ENCODE results near the gene DISP3. TPM values are rescaled to one million over a fixed set of nuclear protein-coding genes. Genes with fewer than 3 reads are reported as not detected.

Gene DISP3
- polyA plus RNA-seq, 1 experiment = 0.02 TPM

GRCh38 chr1:11529763-11530730 lies 51.1 kb downstream of the DISP3 start:
- ChIA-PET CTCF (no interaction called here), POLR2A (no interaction called here)
- Histone ChIP-seq H3K27me3 (ENCODE audit: control insufficient read depth, insufficient read depth, low read length) (no peaks in the 10 kb centered on the region), H3K27ac (ENCODE audit: low read depth, low read length) (no peak overlapping the region), H3K4me3 (ENCODE audit: low read depth, low read length) (no peak overlapping the region), H3K9me3 (ENCODE audit: control insufficient read depth, insufficient read depth, low read length) (no peaks in the 10 kb centered on the region; the same call in 1 of the 2 replicates)
- no peak for TF ChIP-seq CTCF (IDR thresholded peaks at IDR 0.05; ENCODE audit: low read depth, low read length)
- DNase-seq (ENCODE audit: low read depth, low spot score) = no peak

DNA sequence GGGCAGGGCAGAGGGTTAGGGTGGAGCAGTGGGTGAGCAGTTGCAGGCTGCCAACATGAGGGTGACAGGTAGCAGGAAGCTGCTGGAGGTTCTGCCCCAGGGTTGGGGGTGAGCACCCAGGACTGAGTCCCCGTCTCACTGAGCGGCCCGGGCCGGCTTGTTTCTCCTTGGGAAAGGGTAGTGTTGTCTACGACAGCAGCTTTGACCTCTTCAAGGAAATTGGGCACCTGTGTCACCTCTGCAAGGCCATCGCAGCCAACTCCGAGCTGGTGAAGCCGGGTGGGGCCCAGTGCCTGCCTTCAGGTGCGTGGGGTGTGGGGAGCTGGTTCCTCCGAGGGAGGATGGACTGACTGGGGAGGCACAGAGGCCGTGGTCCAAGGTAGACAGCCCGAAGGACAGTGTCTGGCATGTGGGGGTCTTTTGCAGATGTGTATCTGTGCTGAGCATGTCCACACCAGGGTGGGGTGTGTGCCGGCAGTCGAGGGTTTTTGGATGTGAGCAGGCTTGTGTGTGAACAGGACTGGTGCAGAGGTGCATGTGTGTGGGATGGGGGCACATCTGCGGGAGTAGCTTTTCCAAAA lies 51.9 kb downstream of the DISP3 start:
- Histone ChIP-seq H3K9me3 (ENCODE audit: control insufficient read depth, insufficient read depth, low read length) (no peaks in the 10 kb centered on the region; the same call in 1 of the 2 replicates), H3K4me3 (ENCODE audit: low read depth, low read length) (no peak overlapping the region), H3K27ac (ENCODE audit: low read depth, low read length) (no peak overlapping the region), H3K27me3 (ENCODE audit: control insufficient read depth, insufficient read depth, low read length) (no peaks in the 10 kb centered on the region)
- ChIA-PET CTCF (no interaction called here), POLR2A (no interaction called here)
- no peak for TF ChIP-seq CTCF (IDR thresholded peaks at IDR 0.05; ENCODE audit: low read depth, low read length)
- no peak for DNase-seq (ENCODE audit: low read depth, low spot score)

DNA sequence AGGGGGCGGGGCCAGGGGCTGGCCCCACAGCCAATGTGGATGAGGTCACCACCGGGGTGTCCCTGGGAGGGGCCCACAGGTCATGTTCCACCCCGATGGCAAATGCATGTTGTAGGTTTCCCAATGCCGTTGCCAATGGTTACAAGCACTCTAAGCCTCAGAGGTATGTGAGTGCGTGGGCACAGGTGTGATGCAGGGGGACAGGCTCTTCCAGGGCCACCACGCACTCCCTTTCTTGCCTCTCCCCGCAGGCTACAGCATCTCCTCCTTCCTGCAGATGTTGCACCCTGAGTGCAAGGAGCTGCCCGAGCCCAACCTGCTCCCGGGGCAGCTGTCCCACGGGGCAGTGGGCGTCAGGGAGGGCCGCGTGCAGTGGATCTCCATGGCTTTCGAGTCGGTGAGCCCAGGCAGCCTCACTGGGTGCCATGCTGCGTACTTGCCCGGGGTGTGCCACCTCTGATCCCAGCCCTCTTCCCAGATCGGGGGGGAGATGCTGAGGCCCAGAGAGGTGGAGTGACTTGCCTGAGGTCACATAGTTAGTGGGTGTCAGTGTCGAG lies 52.4 kb downstream of the DISP3 start:
- no peak for DNase-seq (ENCODE audit: low read depth, low spot score)
- ChIA-PET CTCF (no interaction called here), POLR2A (no interaction called here)
- Histone ChIP-seq H3K9me3 (ENCODE audit: control insufficient read depth, insufficient read depth, low read length) (peaks cover 2% of the 10 kb centered on the region; the same call in 1 of the 2 replicates), H3K27me3 (ENCODE audit: control insufficient read depth, insufficient read depth, low read length) (no peaks in the 10 kb centered on the region), H3K27ac (ENCODE audit: low read depth, low read length) (no peak overlapping the region), H3K4me3 (ENCODE audit: low read depth, low read length) (no peak overlapping the region)
- TF ChIP-seq CTCF (IDR thresholded peaks at IDR 0.05; ENCODE audit: low read depth, low read length) = no peak

DNA sequence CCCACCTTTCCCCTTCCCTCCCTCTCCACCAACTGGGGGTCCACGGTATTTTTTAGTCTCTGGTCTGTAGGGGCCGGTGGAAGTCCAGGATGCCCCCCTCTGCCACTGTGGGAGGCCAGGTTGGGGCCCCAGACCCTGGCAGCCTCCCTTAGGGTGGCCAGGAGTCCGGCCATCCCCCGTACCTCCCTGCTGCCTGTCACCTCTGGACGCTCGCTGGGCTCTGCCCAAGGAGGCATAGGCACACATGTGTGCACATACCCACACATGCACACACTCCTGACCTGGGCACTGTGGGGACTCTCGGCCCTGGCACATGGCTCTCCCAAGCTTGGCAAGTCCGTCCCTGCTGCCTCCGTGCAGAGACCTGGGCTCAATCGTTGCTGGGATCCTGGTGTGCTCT lies 53.0 kb downstream of the DISP3 start:
- H3K27ac ChIP-seq (ENCODE audit: low read depth, low read length) = no peak overlapping the region
- H3K27me3 ChIP-seq (ENCODE audit: control insufficient read depth, insufficient read depth, low read length) = no peaks in the 10 kb centered on the region
- H3K9me3 ChIP-seq (ENCODE audit: control insufficient read depth, insufficient read depth, low read length) = peaks cover 6% of the 10 kb centered on the region; the same call in 1 of the 2 replicates
- no peak for DNase-seq (ENCODE audit: low read depth, low spot score)
- POLR2A ChIA-PET = no interaction called here
- no peak overlapping the region for H3K4me3 ChIP-seq (ENCODE audit: low read depth, low read length)
- no peak for TF ChIP-seq CTCF (IDR thresholded peaks at IDR 0.05; ENCODE audit: low read depth, low read length)
- CTCF ChIA-PET = no interaction called here

All from AG04450 (cell line).